Activated naive CD4-positive, alpha-beta T cell treated with anti-CD3 and anti-CD28 coated beads for 36 hours (primary cell): ENCODE data around the gene MEP1B. TPM values are rescaled to one million over a fixed set of nuclear protein-coding genes. Genes with fewer than 3 reads are reported as not detected.
"Not testable (repeated sequence)": the region's sequence is repeated elsewhere in the genome, so short reads cannot be mapped to it uniquely, and the experiment has no call there.

Experiments used
- CTCF ChIA-PET: fragments of 350-600 bp; sonication (Branson Sonifier 250); formaldehyde crosslinking; loops from one replicate; lab custom pipeline; 2021; ENCODE audit warnings: antibody characterized with exemption; lab: Charles Lee
- DNase-seq: peaks from one replicate; pipeline ENCODE4 v3.0.0-alpha.2; 2020
- H3K27ac Mint-ChIP-seq: one replicate; pipeline ENCODE4 v1.8.0; 2021; ENCODE audit warnings: mild to moderate bottlenecking, mixed read lengths
- H3K27me3 Mint-ChIP-seq: one replicate; pipeline ENCODE4 v1.8.0; 2021; ENCODE audit warnings: low read depth, mixed read lengths
- H3K36me3 Mint-ChIP-seq: one replicate; pipeline ENCODE4 v1.8.0; 2021; ENCODE audit warnings: low read depth, mixed read lengths
- H3K4me1 Mint-ChIP-seq: one replicate; pipeline ENCODE4 v1.8.0; 2021; ENCODE audit warnings: low read depth, mixed read lengths
- H3K4me3 Mint-ChIP-seq: one replicate; pipeline ENCODE4 v1.8.0; 2021; ENCODE audit warnings: mild to moderate bottlenecking, moderate library complexity, mixed read lengths
- H3K9me3 Mint-ChIP-seq: one replicate; pipeline ENCODE4 v1.8.0; 2021; ENCODE audit warnings: mixed read lengths
- intact Hi-C: fragments of 100-400 bp; cut with micrococcal nuclease; formaldehyde crosslinking; loops from one replicate; pipeline ENCODE4 v1.15.1; 2023
- total RNA-seq, 2 experiments: library from RNA; stranded (reverse); gene quantifications; one replicate each; pipeline ENCODE4 v1.2.3, GENCODE V29; 2021

Gene MEP1B
- total RNA-seq: not detected

DNA sequence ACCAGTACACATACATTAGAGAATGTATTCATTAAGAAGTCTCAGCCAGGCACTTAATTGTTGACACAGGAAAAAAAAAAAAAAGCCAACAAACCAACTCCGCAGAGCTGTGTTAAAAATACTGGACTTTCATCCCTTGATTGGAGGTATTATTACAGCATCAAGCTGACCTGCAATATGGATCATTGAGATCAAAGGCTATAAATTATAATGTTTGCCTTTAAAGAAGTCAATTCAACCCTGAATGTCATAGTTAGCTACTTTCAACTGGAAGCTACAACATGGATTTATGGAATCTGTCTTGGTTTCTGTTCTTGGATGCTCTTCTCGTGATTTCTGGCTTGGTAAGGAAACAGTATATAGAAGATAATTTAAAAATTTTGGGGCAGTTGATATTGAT is at the start of gene MEP1B:
MEP1B (plus strand) TSS at position 250 of the 400 bp plus-strand sequence; CDS start at position 282, 32 bp downstream.
- H3K36me3 Mint-ChIP-seq: no peaks in the 10 kb centered on the region
- CTCF ChIA-PET: interaction anchor here (0.6 kb wide), 1 partner anchor 29 kb away, joined by 3 read pairs; no protein-coding TSS in a partner anchor
- intact Hi-C loops: no loop called here

GRCh38 chr18:32148185-32148870 is 41.5 kb upstream of the MEP1B start:
- Mint-ChIP-seq H3K9me3 (peaks cover 3% of the 10 kb centered on the region), H3K4me3 (no peak overlapping the region), H3K27ac (no peak overlapping the region), H3K27me3 (no peaks in the 10 kb centered on the region), H3K4me1 (peaks cover 3% of the 10 kb centered on the region), H3K36me3 (no peaks in the 10 kb centered on the region)
- DNase-seq: no peak
- CTCF ChIA-PET: interaction anchor here (1.4 kb wide), 1 partner anchor 9 kb away, joined by 4 read pairs; no protein-coding TSS in a partner anchor
- intact Hi-C loops: no loop called here

More for the DNA sequence above, at the start of gene MEP1B:
- no peaks in the 10 kb centered on the region for H3K4me1 Mint-ChIP-seq
- DNase-seq: no peak
- no peaks in the 10 kb centered on the region for H3K9me3 Mint-ChIP-seq
- H3K27me3 Mint-ChIP-seq: peaks cover 13% of the 10 kb centered on the region
- no peak within 1 kb of the TSS for H3K4me3 Mint-ChIP-seq
- no peak within 1 kb of the TSS for H3K27ac Mint-ChIP-seq

GRCh38 chr18:32152705-32153448 is 37.0 kb upstream of the MEP1B start:
- DNase-seq: no peak

GRCh38 chr18:32156855-32157254 is 33.0 kb upstream of the MEP1B start:
- no peak for DNase-seq
- H3K36me3 Mint-ChIP-seq: no peaks in the 10 kb centered on the region
- H3K4me3 Mint-ChIP-seq: no peak overlapping the region
- H3K27me3 Mint-ChIP-seq: no peaks in the 10 kb centered on the region
- intact Hi-C loops: loop anchor here (5.0 to 10.0 kb wide), 3 partner anchors 215 to 1078 kb away; partner anchors contain the start of gene TRAPPC8
- CTCF ChIA-PET: interaction anchor here (0.6 to 3.6 kb wide), 9 partner anchors 14 to 398 kb away, joined by 3 to 27 read pairs (median 5); partner anchors contain the start of gene GAREM1
- H3K9me3 Mint-ChIP-seq: no peaks in the 10 kb centered on the region
- peaks cover 8% of the 10 kb centered on the region for H3K4me1 Mint-ChIP-seq
- H3K27ac Mint-ChIP-seq: no peak overlapping the region

More at GRCh38 chr18:32152705-32153448, 37.0 kb upstream of the MEP1B start:
- CTCF ChIA-PET: interaction anchor here (0.6 to 1.2 kb wide), 2 partner anchors 12 to 399 kb away, joined by 3 read pairs; no protein-coding TSS in a partner anchor
- Mint-ChIP-seq H3K4me1 (peaks cover 3% of the 10 kb centered on the region), H3K4me3 (no peak overlapping the region), H3K9me3 (peaks cover 3% of the 10 kb centered on the region), H3K27me3 (no peaks in the 10 kb centered on the region), H3K36me3 (no peaks in the 10 kb centered on the region), H3K27ac (no peak overlapping the region)
- intact Hi-C loops: loop anchor here (10.0 kb wide), 1 partner anchor 1082 kb away; no protein-coding TSS in a partner anchor

DNA sequence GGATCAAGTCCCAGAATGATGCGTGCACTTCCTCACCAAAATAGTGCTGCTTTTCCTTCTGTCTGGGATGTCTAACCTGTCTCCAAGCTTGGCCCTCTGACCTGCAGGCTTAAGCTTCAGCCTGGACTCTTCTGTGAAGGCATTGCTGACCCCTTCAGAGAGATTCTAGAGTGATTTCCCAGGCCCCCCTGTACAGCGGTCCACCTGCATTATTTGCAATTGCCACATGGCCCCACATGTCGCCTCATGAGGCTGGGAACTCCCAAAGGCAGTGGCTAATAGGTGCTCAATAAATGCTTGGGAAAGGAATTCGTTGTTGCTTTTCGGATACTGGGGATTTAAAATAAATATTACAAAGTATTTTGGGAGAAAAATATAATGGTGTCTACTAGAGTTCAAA is 32.3 kb upstream of the MEP1B start:
- intact Hi-C loops: loop anchor here (5.0 to 10.0 kb wide), 3 partner anchors 215 to 1077 kb away; partner anchors contain the start of gene TRAPPC8
- Mint-ChIP-seq H3K36me3 (no peaks in the 10 kb centered on the region), H3K27me3 (no peaks in the 10 kb centered on the region), H3K9me3 (no peaks in the 10 kb centered on the region), H3K4me1 (peaks cover 8% of the 10 kb centered on the region), H3K4me3 (no peak overlapping the region), H3K27ac (no peak overlapping the region)
- DNase-seq: no peak
- CTCF ChIA-PET: interaction anchor here (0.6 to 3.6 kb wide), 34 partner anchors 10 to 400 kb away, joined by 3 to 27 read pairs (median 4); partner anchors contain the start of gene GAREM1

GRCh38 chr18:32158108-32158624 is 31.7 kb upstream of the MEP1B start:
- intact Hi-C loops: loop anchor here (1.0 to 10.0 kb wide), 10 partner anchors 113 to 1077 kb away; partner anchors contain the start of genes RNF125 and TRAPPC8
- Mint-ChIP-seq H3K27me3 (no peaks in the 10 kb centered on the region), H3K36me3 (no peaks in the 10 kb centered on the region), H3K4me1 (peaks cover 5% of the 10 kb centered on the region), H3K27ac (no peak overlapping the region), H3K4me3 (peak overlapping the region; percentile 49), H3K9me3 (no peaks in the 10 kb centered on the region)
- peak; percentile 80 for DNase-seq
- CTCF ChIA-PET: interaction anchor here (0.5 to 3.6 kb wide), 40 partner anchors 9 to 399 kb away, joined by 3 to 27 read pairs (median 4); partner anchors contain the start of gene GAREM1

DNA sequence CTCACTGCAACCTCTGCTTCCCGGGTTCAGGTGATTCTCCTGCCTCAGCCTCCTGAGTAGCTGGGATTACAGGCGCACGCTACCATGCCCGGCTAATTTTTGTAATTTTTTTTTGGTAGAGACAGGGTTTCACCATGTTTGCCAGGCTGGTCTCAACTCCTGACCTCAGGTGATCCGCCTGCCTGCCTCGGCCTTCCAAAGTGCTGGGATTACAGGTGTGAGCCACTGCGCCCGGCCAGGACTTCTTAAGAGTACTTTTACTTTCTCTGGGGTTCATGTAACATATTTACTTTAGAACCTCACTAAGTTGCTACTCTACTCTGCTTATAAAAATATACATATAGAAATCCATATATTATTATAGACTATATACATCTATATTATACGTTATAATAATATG is 31.2 kb upstream of the MEP1B start:
- not testable (repeated sequence) for H3K36me3 Mint-ChIP-seq, H3K4me1 Mint-ChIP-seq, DNase-seq, H3K9me3 Mint-ChIP-seq, H3K27ac Mint-ChIP-seq, H3K27me3 Mint-ChIP-seq
- H3K4me3 Mint-ChIP-seq: peak overlapping the region; percentile 49
- CTCF ChIA-PET: interaction anchor here (0.6 to 3.6 kb wide), 22 partner anchors 9 to 399 kb away, joined by 3 to 27 read pairs (median 4); partner anchors contain the start of gene GAREM1
- intact Hi-C loops: loop anchor here (1.0 to 10.0 kb wide), 10 partner anchors 113 to 1076 kb away; partner anchors contain the start of genes RNF125 and TRAPPC8

DNA sequence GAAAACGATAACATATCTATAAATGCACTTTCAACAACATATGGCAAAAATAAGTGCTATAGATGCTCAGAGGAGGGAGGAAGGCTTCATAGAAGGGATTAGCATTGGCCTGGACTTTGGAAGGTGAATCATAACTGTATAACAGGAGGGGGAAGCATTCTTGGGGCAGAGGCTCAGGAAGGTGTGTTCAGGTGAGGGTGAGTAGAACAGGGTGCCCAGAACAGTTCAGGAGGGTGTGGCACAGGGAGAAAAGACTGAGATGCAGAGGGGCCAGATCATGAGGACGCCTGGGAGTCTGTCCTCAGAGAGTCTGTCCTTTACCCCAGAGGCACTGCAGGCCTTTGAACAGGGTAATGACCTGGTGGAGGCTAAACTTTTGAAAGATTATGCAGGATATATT is 29.3 kb upstream of the MEP1B start:
- Mint-ChIP-seq H3K36me3 (no peaks in the 10 kb centered on the region), H3K27me3 (no peaks in the 10 kb centered on the region), H3K4me1 (peaks cover 4% of the 10 kb centered on the region), H3K4me3 (no peak overlapping the region), H3K27ac (no peak overlapping the region), H3K9me3 (no peaks in the 10 kb centered on the region)
- CTCF ChIA-PET: interaction anchor here (0.6 to 1.7 kb wide), 2 partner anchors 116 to 392 kb away, joined by 5 to 6 read pairs; no protein-coding TSS in a partner anchor
- intact Hi-C loops: no loop called here
- no peak for DNase-seq

DNA sequence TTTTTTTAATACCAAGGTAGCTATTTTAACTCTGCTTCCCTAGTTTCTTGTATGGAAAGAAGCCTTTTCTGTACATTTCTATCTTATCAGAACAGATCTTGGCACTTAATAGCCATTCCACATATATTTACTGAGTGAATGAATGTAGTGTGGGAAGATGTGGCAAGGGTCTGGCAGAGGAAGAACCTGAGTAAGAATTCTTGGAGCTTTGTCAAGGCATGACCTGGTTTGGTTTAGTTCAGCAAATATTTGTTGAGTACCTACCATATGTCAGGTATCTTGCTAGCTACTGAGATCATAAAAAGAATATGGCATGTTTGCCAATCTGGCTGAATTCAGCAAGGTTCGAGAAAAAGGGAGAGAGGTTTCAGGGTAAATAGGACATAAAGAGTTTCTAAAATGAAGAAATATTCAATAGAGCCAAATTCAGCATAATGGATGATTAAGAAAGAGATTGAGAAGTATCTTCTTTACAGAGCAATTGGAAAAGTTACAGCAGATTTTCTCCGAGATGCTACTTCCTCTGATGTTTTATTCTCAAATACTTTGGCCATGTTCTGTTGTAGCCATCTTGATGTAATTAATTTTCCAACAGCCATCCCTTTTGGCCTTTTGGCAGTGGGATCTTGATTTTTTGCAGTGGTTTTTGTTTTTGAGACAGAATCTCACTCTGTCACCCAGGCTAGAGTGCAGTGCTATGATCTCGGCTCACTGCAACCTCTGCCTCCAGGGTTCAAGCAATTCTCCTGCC is 21.7 kb upstream of the MEP1B start:
- Mint-ChIP-seq H3K4me3 (no peak overlapping the region), H3K9me3 (no peaks in the 10 kb centered on the region), H3K4me1 (no peaks in the 10 kb centered on the region), H3K27ac (no peak overlapping the region), H3K36me3 (no peaks in the 10 kb centered on the region), H3K27me3 (peaks cover 3% of the 10 kb centered on the region)
- CTCF ChIA-PET: interaction anchor here (0.6 to 2.3 kb wide), 2 partner anchors 10 to 302 kb away, joined by 3 to 10 read pairs; no protein-coding TSS in a partner anchor
- intact Hi-C loops: no loop called here
- DNase-seq: no peak

GRCh38 chr18:32173654-32174053 is 16.2 kb upstream of the MEP1B start:
- CTCF ChIA-PET: interaction anchor here (1.0 kb wide), 1 partner anchor 16 kb away, joined by 4 read pairs; no protein-coding TSS in a partner anchor
- Mint-ChIP-seq H3K27me3 (no peaks in the 10 kb centered on the region), H3K4me1 (no peaks in the 10 kb centered on the region), H3K27ac (no peak overlapping the region), H3K36me3 (no peaks in the 10 kb centered on the region), H3K9me3 (no peaks in the 10 kb centered on the region), H3K4me3 (no peak overlapping the region)
- intact Hi-C loops: no loop called here
- no peak for DNase-seq

GRCh38 chr18:32174719-32175118 is 15.1 kb upstream of the MEP1B start:
- H3K36me3 Mint-ChIP-seq: no peaks in the 10 kb centered on the region
- intact Hi-C loops: no loop called here

More at GRCh38 chr18:32174719-32175118, 15.1 kb upstream of the MEP1B start:
- CTCF ChIA-PET: no interaction called here
- no peaks in the 10 kb centered on the region for H3K9me3 Mint-ChIP-seq
- no peaks in the 10 kb centered on the region for H3K4me1 Mint-ChIP-seq
- H3K27me3 Mint-ChIP-seq: no peaks in the 10 kb centered on the region
- H3K27ac Mint-ChIP-seq: no peak overlapping the region
- no peak for DNase-seq
- no peak overlapping the region for H3K4me3 Mint-ChIP-seq
